Suprapubic skin (tissue), 4 donors: ENCODE results near the gene LGALS7. TPM values are rescaled to one million over a fixed set of nuclear protein-coding genes. Genes with fewer than 3 reads are reported as not detected.
A peak's percentile ranks its signal among the peaks of the same experiment; 100 is the strongest.
"Not testable (repeated sequence)": the region's sequence is repeated elsewhere in the genome, so short reads cannot be mapped to it uniquely, and the experiment has no call there.

Experiments used
- DNase-seq, 2 donors: peaks; one replicate each; pipeline ENCODE4 v3.0.0-alpha.2; 2019; ENCODE audit warnings: low spot score in 2 of 2
- H3K27ac ChIP-seq: fragments of 200-600 bp; sonication (generic); one replicate; pipeline ENCODE4 v1.5.1; 2019
- H3K27me3 ChIP-seq: fragments of 200-600 bp; sonication (generic); one replicate; pipeline ENCODE4 v1.5.1; 2019
- H3K36me3 ChIP-seq: fragments of 200-600 bp; sonication (generic); one replicate; pipeline ENCODE4 v1.5.1; 2019
- H3K4me1 ChIP-seq: fragments of 200-600 bp; sonication (generic); one replicate; pipeline ENCODE4 v1.5.1; 2019
- H3K4me3 ChIP-seq: fragments of 200-600 bp; sonication (generic); one replicate; pipeline ENCODE4 v1.5.1; 2019; ENCODE audit warnings: mild to moderate bottlenecking
- H3K9me3 ChIP-seq: fragments of 200-600 bp; sonication (generic); one replicate; pipeline ENCODE4 v1.5.1; 2019
- CTCF ChIP-seq, 2 donors: fragments of 200-600 bp in 1 of 2; fragments of 450-650 bp in 1 of 2; sonication (generic) in 1 of 2; IDR thresholded peaks; one replicate each; pipeline ENCODE4 v1.5.1; 2016 to 2019; ENCODE audit warnings: antibody characterized with exemption in 2 of 2, mild to moderate bottlenecking in 1 of 2, moderate library complexity in 1 of 2
- EP300 ChIP-seq: sonication (generic); formaldehyde crosslinking; IDR thresholded peaks from one replicate; pipeline ENCODE4 v1.6.1; 2017; ENCODE audit warnings: antibody characterized with exemption
- POLR2A ChIP-seq, 2 donors: fragments of 450-650 bp; IDR thresholded peaks; one replicate each; pipeline ENCODE4 v1.6.1; 2017; ENCODE audit warnings: antibody characterized with exemption in 2 of 2, mild to moderate bottlenecking in 2 of 2, moderate library complexity in 2 of 2
- POLR2AphosphoS5 ChIP-seq, 3 donors: sonication (generic); formaldehyde crosslinking; IDR thresholded peaks; one replicate each; pipeline ENCODE4 v1.6.1; 2017; ENCODE audit warnings: antibody characterized with exemption in 3 of 3
- WGBS: methylation state at CpG from one replicate; pipeline ENCODE4 v1.1.5; 2018; 5-methylcytosine and 5-hydroxymethylcytosine counted together
- total RNA-seq, 4 donors: library from RNA; depleted of rRNA; stranded (reverse); fragments of >200 nt; gene quantifications; one replicate each; pipeline ENCODE4 v1.1.0, GENCODE V29; 2016

Gene LGALS7
- total RNA-seq: 1,000 to 10,000 TPM in 1 of 4 donors, 100 to 1,000 TPM in 2, 10 to 100 TPM in 1; 51.3 to 1,491 (median 446) TPM

GRCh38 chr19:38773469-38774177, at the start of gene LGALS7:
Gene LGALS7 (minus strand): TSS chr19:38773517. CDS start chr19:38773492, 25 bp downstream.
- H3K4me3 ChIP-seq: no peak within 1 kb of the TSS
- no peaks in the 10 kb centered on the region for H3K27me3 ChIP-seq
- WGBS: 34% methylated on average over 8 of the region's 14 CpGs
- H3K4me1 ChIP-seq: peaks cover 35% of the 10 kb centered on the region
- H3K36me3 ChIP-seq: no peaks in the 10 kb centered on the region
- TF ChIP-seq POLR2AphosphoS5 (IDR thresholded peaks at IDR 0.05) (no peak), EP300 (no peak), CTCF (IDR thresholded peaks at IDR 0.05) (no peak), POLR2A (IDR thresholded peaks at IDR 0.05) (no peak)
- H3K27ac ChIP-seq: peak within 1 kb of the TSS; percentile 74
- DNase-seq: no peak
- H3K9me3 ChIP-seq: no peaks in the 10 kb centered on the region

GRCh38 chr19:38821230-38821825, 48.0 kb upstream of the LGALS7 start:
- H3K27me3 ChIP-seq, H3K27ac ChIP-seq, H3K9me3 ChIP-seq, H3K4me1 ChIP-seq, H3K4me3 ChIP-seq, DNase-seq: not testable (repeated sequence)
- WGBS: over 99% methylated on average over 14 of the region's 29 CpGs
- H3K36me3 ChIP-seq: peaks cover 53% of the 10 kb centered on the region

DNA sequence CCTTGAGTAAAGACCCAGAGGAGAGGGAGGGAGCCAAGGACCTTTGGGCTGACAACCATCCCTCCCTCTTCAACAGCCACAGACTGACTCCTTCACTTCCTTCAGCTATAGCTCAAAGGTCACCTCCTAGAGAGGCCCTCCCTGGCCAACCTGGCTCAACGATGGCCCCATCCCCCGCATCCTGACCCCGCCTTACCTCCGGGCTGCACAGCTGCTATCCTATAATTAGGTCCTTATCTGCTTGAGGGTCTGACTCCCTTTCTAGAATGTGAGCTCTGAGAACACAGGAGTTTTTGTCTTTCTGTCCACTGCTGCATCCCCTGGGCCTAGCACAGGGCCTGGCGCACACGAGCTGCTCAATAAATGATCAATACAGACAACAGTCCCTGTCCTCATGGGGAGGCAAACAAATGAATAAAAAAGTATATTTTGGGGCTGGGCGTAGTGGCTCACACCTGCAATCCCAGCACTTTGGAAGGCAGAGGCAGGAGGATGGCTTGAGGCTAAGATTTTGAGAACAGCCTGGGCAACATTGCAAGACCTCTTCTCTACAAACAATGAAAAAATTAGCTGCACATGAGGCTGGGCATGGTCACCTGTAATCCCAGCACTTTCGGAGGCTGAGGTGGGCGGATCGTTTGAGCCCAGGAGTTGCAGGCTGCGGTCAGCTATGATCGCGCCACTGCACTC, 46.1 kb upstream of the LGALS7 start:
- no peak for DNase-seq
- H3K27me3 ChIP-seq: no peaks in the 10 kb centered on the region
- H3K36me3 ChIP-seq: peaks cover 72% of the 10 kb centered on the region
- no peak overlapping the region for H3K27ac ChIP-seq
- H3K9me3 ChIP-seq: no peaks in the 10 kb centered on the region
- WGBS: 88% methylated on average over 13 of the region's 13 CpGs
- TF ChIP-seq EP300: no peak
- no peak for TF ChIP-seq POLR2AphosphoS5 (IDR thresholded peaks at IDR 0.05)
- no peak for TF ChIP-seq POLR2A (IDR thresholded peaks at IDR 0.05)
- no peaks in the 10 kb centered on the region for H3K4me1 ChIP-seq
- no peak overlapping the region for H3K4me3 ChIP-seq

DNA sequence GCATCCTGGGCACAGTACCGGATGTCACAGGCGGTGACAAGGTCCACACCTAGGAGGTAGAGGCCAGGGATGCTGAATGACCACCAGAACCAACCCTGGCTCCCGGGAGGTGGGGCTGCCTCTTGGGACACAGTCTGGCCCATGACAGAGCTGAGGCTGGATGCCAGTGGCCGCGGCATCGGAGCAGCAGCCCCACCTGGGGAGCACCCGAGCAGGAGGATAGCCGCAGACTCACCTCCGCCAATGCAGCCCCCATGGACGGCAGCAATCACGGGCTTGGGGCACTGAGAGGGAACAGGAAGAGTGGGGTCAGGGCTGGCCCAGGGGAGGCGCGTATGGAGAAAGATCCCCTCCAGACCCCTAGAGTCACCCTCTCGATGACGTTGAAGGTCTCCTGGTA, 43.8 kb upstream of the LGALS7 start:
- no peak for DNase-seq

DNA sequence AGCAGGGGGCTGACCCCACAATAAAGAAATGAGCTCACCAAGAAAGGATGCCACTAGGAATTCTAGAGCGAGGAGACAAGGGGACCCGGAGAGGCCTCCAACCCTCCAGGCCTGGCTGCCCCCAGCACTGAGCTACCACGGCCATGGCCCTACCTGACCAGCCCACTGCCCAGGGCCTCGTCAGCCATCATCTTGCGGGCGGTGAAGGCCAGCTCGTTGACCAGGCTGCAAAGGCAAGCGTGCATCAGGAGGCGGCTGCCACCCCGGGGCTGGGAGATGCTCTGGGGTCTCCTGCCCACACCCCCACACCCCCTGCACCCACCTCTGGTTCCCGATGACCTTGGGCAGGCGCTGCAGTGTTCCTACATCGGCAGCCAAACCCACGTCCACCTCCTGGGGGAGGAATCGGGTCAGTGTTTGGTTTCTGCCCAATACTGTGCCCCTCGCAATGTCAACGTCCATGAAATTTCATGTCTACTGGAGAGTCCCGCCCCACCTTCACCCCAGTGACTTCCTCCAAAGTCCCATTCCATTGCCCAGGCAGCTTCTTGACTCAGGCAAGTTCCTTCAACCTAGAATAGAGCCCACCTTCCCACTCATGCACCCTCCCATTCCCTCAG, 42.9 kb upstream of the LGALS7 start:
- no peak overlapping the region for H3K27ac ChIP-seq
- WGBS: 94% methylated on average over 18 of the region's 18 CpGs
- H3K9me3 ChIP-seq: no peaks in the 10 kb centered on the region
- H3K27me3 ChIP-seq: no peaks in the 10 kb centered on the region
- H3K4me1 ChIP-seq: no peaks in the 10 kb centered on the region
- DNase-seq: no peak
- H3K4me3 ChIP-seq: no peak overlapping the region
- TF ChIP-seq EP300: no peak
- H3K36me3 ChIP-seq: peaks cover 57% of the 10 kb centered on the region

More for the DNA sequence above, 43.8 kb upstream of the LGALS7 start:
- no peak overlapping the region for H3K4me3 ChIP-seq
- H3K27me3 ChIP-seq: no peaks in the 10 kb centered on the region
- H3K9me3 ChIP-seq: no peaks in the 10 kb centered on the region
- WGBS: 96% methylated on average over 12 of the region's 15 CpGs
- no peak for TF ChIP-seq CTCF (IDR thresholded peaks at IDR 0.05)
- TF ChIP-seq POLR2A (IDR thresholded peaks at IDR 0.05): no peak
- no peak for TF ChIP-seq POLR2AphosphoS5 (IDR thresholded peaks at IDR 0.05)
- no peak for TF ChIP-seq EP300
- peaks cover 63% of the 10 kb centered on the region for H3K36me3 ChIP-seq
- H3K27ac ChIP-seq: no peak overlapping the region
- no peaks in the 10 kb centered on the region for H3K4me1 ChIP-seq

DNA sequence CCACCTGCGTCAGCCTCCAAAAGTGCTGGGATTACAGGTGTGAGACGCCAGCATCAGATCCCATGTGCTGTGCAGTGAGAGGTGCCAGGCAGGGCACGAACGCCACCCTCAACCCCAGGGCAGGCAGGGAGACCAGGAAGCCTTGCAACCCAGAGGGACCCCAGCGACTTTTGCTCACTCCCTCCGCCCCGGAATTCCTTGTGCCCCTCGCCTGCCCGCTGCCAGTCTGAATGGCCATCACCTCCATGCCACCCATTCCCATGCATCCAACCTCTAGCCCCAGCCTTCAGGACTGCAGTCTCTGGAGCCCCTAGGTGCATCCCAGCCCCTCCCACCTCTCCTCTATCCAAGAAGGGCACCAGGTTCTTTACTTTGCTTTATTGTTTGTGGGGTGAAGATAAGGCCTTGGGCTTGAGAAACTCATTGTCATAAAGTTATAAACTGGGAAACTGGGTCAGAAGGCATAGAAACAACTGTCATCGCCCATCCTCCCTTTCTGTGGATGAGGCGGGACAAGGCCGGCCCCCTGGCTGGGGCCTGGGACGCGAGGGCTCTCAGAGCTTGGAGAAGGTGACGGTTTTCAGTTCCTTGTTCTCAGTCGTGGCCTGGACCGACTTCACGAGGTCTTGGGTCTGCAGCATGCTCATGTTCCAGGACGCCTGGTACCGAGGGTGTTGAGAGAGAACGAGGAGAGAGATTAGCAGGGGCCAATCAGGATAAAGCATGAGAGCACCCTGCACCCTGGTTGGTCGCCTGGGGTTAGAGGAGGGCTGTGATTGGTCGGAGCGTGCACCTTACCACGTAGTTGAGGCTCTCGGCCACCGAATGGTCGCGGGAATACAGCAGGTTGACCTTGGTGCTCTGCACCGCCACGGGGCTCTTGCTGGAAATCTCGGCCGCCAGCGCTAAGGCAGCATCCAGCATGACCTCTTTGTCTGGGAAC, 42.0 kb upstream of the LGALS7 start:
- DNase-seq: no peak
- Histone ChIP-seq H3K9me3 (no peaks in the 10 kb centered on the region), H3K27me3 (no peaks in the 10 kb centered on the region), H3K27ac (no peak overlapping the region), H3K36me3 (peaks cover 54% of the 10 kb centered on the region), H3K4me3 (no peak overlapping the region), H3K4me1 (no peaks in the 10 kb centered on the region)
- WGBS: 83% methylated on average over 29 of the region's 34 CpGs
- no peak for TF ChIP-seq CTCF (IDR thresholded peaks at IDR 0.05)
- TF ChIP-seq EP300: no peak
- TF ChIP-seq POLR2AphosphoS5 (IDR thresholded peaks at IDR 0.05): no peak
- no peak for TF ChIP-seq POLR2A (IDR thresholded peaks at IDR 0.05)

GRCh38 chr19:38813932-38814331, 40.6 kb upstream of the LGALS7 start:
- WGBS: 86% methylated on average over 2 of the region's 2 CpGs
- not testable (repeated sequence) for DNase-seq, H3K27ac ChIP-seq, H3K4me1 ChIP-seq, H3K4me3 ChIP-seq, H3K9me3 ChIP-seq, H3K27me3 ChIP-seq
- H3K36me3 ChIP-seq: peaks cover 48% of the 10 kb centered on the region
